IPS-18c (cell line): Measurements from ENCODE around the gene RAMP2.

ENCODE experiments used
- H3K4me3 ChIP-seq: 2 replicates; pipeline ENCODE4 v1.7.0; 2013; ENCODE audit warnings: low read depth, mild to moderate bottlenecking, low read length, moderate library complexity; ENCODE audit not compliant: insufficient read depth
- H3K9me3 ChIP-seq: one replicate; pipeline ENCODE4 v1.6.1; 2013; ENCODE audit warnings: mild to moderate bottlenecking, low read length, moderate library complexity; ENCODE audit not compliant: control insufficient read depth, insufficient read depth

The RAMP2 gene

GRCh38 chr17:42782166-42783061 lies 21.4 kb downstream of the RAMP2 start:
- H3K4me3 ChIP-seq = no peak overlapping the region
- no peaks in the 10 kb centered on the region for H3K9me3 ChIP-seq

DNA sequence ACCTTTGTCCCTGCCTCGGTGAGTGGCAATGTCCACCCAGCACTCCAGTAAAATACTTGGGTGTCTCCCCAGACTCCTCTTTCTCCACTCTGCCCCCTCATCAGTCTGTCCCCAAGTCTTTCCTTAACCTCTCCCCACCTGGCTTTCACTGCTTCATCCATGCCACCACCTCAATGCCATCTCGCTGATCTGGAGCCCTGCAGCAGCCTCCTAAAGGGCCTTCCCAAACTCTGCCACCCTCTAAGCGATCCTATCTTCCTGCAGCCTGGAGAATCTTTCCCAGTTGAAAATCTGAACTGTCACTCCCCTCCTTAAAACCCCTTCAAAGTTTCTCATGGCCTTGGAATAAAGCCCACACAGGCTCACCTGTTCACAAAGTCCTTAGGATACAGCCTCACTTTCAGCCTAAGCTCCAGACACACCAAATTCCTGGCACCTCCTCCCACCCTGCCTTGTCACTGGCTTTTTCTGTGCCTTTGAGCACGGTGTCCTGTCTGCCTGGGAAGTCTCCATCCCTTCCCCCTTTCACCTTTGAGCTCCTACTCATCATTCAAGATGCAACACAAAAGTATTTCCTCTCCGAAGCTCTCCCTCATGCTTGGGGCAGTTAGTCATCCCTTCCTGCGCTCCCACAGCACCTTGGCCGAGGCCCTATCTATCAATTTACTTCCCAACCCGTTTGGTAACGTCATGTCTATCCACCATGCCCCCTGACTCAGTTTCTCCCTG lies 22.2 kb downstream of the RAMP2 start:
- Histone ChIP-seq H3K4me3 (no peak overlapping the region), H3K9me3 (no peaks in the 10 kb centered on the region)

DNA sequence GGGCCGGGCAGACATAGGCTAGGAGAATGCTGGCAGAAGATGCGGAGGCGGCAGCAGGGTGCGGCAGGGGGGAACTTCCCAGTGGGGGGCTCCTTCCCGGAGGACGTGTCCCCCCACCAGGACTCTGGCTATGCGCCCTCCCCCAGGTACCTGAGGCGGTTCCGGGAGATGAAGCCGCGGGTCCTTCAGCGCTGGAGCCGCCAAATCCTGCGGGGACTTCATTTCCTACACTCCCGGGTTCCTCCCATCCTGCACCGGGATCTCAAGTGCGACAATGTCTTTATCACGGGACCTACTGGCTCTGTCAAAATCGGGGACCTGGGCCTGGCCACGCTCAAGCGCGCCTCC lies 22.7 kb downstream of the RAMP2 start:
- H3K4me3 ChIP-seq = no peak overlapping the region

GRCh38 chr17:42784409-42784808 lies 23.4 kb downstream of the RAMP2 start:
- no peak overlapping the region for H3K4me3 ChIP-seq

More for the DNA sequence above, 22.7 kb downstream of the RAMP2 start:
- H3K9me3 ChIP-seq = no peaks in the 10 kb centered on the region

DNA sequence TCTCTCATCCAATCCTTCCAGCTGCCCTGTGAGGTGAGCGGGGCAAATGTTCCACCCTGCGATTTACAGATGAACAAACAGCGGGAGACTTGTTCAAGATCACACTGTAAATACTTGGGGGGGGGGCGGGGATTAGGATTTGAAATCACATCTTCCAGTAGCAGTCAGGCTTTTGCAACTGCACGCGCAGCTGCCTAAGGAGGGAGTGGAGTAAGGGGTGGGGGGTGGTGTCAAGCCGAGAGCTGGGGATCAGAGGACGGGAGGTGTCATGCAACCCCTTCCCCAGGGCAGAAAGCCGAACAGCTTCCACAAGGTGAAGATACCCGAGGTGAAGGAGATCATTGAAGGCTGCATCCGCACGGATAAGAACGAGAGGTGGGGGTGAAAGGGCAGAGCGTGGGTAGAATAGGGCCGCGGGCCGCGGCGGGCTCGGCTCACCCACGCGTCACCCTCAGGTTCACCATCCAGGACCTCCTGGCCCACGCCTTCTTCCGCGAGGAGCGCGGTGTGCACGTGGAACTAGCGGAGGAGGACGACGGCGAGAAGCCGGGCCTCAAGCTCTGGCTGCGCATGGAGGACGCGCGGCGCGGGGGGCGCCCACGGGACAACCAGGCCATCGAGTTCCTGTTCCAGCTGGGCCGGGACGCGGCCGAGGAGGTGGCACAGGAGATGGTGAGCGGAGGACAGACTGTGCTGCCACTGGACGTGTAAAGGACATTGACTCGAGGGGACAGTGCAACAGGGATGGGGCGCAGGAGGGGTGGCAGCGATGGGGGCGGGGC lies 24.0 kb downstream of the RAMP2 start:
- Histone ChIP-seq H3K9me3 (no peaks in the 10 kb centered on the region), H3K4me3 (no peak overlapping the region)

More at GRCh38 chr17:42784409-42784808, 23.4 kb downstream of the RAMP2 start:
- no peaks in the 10 kb centered on the region for H3K9me3 ChIP-seq

GRCh38 chr17:42787266-42787665 lies 26.2 kb downstream of the RAMP2 start:
- no peak overlapping the region for H3K4me3 ChIP-seq
- H3K9me3 ChIP-seq = no peaks in the 10 kb centered on the region

DNA sequence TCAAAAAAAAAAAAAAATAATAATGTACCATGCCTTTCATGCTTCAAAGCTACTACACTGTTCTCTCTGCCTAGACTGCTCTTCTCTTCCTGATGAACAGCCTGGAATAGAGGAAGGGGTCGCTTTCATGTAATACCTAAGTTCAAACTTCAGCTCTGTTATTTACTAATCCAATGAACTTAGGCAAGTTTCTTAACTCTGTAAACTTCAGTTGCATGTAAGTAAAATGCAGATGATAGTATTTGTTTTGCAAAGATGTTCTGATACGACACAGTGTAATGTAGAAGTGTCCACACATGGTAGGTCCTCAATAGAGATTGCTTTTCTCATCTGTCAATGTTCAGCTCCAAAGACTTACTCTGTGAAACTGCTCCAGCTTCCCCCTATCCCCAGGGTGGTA lies 30.9 kb downstream of the RAMP2 start:
- H3K9me3 ChIP-seq = no peaks in the 10 kb centered on the region

GRCh38 chr17:42792545-42792944 lies 31.5 kb downstream of the RAMP2 start:
- Histone ChIP-seq H3K9me3 (no peaks in the 10 kb centered on the region), H3K4me3 (no peak overlapping the region)

More for the DNA sequence above, 30.9 kb downstream of the RAMP2 start:
- no peak overlapping the region for H3K4me3 ChIP-seq

- no peaks in the 10 kb centered on the region for H3K9me3 ChIP-seq
- H3K4me3 ChIP-seq = no peak overlapping the region
Observed at GRCh38 chr17:42795061-42795460, 34.0 kb downstream of the RAMP2 start.

DNA sequence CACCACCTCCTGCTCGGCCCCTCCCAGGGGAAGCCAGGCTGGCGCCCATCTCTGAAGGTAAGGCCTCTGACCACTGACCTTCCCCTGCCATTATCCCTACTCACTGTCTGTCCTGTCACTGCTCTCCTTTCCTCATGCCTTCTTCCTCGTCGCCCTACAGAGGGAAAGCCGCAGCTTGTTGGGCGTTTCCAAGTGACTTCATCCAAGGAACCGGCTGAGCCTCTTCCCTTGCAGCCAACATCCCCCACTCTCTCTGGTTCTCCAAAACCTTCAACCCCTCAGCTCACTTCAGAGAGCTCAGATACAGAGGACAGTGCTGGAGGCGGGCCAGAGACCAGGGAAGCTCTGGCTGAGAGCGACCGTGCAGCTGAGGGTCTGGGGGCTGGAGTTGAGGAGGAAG lies 34.4 kb downstream of the RAMP2 start:
- no peak overlapping the region for H3K4me3 ChIP-seq
- H3K9me3 ChIP-seq = no peaks in the 10 kb centered on the region

- H3K9me3 ChIP-seq = no peaks in the 10 kb centered on the region
- no peak overlapping the region for H3K4me3 ChIP-seq
Observed at GRCh38 chr17:42796066-42796758, 35.2 kb downstream of the RAMP2 start.

- Histone ChIP-seq H3K4me3 (peak overlapping the region; percentile 98), H3K9me3 (no peaks in the 10 kb centered on the region)
Observed at GRCh38 chr17:42797067-42798007, 36.3 kb downstream of the RAMP2 start.

GRCh38 chr17:42798011-42798382 lies 37.0 kb downstream of the RAMP2 start:
- peak overlapping the region; percentile 98 for H3K4me3 ChIP-seq
- H3K9me3 ChIP-seq = no peaks in the 10 kb centered on the region

DNA sequence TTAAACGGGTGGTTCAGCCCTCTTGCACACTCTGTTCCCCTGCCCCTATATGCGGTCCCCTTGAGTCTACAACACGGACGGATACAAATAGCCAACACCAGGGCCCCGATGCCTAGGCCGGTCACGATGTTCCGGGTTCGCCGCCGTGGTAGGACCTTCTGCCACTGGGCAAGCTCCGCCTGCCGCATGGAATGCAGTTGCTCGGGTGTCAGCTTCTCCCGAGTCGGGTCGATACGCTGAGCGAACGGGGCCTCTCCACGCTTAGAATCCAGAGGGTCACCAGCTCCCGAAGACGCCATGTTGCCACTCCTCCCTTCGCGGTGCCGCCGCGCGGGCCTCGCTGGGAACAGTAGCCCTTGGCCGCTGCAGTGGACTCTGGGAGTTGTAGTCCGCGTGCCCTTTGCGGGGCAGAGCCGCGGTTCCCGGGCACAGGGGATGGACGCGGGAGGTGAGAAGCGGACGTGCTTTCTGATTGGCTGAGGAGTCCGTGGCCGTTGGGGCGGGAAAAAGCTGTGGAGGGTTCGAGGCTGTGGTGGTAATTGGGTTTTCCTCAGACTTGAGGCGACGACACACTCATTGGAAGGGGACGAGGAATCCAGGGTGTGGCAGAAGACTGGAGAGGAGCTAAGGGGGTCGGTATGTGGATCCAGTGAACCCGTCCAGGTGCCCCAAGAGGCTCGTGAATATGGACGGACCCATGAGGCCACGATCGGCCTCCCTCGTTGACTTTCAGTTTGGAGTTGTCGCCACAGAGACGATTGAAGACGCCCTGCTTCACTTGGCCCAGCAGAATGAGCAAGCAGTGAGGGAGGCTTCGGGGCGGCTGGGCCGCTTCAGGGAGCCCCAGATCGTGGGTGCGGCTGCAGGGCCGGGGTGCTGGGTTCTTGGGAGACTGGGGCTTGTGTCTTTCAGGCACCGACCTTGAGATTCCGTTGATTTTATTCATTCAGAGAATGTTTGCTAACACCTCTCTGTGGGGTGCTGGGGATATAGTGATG lies 37.7 kb downstream of the RAMP2 start, which contains the start of the genes CNTD1 and COA3:
Gene CNTD1, plus strand, starts transcription at position 479 of the 998 bp plus-strand sequence. Its CDS starts 207 bp downstream, at position 686.
Gene COA3, minus strand, starts transcription at position 322 of the 998 bp plus-strand sequence. Its CDS starts 23 bp downstream, at position 299.
- peak within 1 kb of the TSS; percentile 98 for H3K4me3 ChIP-seq

More for the DNA sequence above, 37.7 kb downstream of the RAMP2 start, which contains the start of the genes CNTD1 and COA3:
- H3K9me3 ChIP-seq = no peaks in the 10 kb centered on the region
